GM12878 (cell line): ENCODE measurements around the gene SPATC1L. TPM values are rescaled to one million over a fixed set of nuclear protein-coding genes. Genes with fewer than 3 reads are reported as not detected.

ENCODE experiments used
- CHD2 ChIP-seq: IDR thresholded peaks from 2 replicates; pipeline ENCODE4 v1.6.1; 2011; ENCODE audit warnings: low read depth, low read length, improper control_type of control experiment, borderline replicate concordance
- CREM ChIP-seq: IDR thresholded peaks from 2 replicates; pipeline ENCODE4 v1.6.1; 2014; ENCODE audit warnings: antibody characterized with exemption, low read depth
- DPF2 ChIP-seq: fragments of 450-650 bp; IDR thresholded peaks from 2 replicates; pipeline ENCODE4 v1.6.1; 2017; ENCODE audit warnings: mild to moderate bottlenecking
- HCFC1 ChIP-seq: fragments of 150-350 bp; IDR thresholded peaks from 2 replicates; pipeline ENCODE4 v1.6.1; 2014; ENCODE audit warnings: low read length
- JUND ChIP-seq: IDR thresholded peaks from 2 replicates; pipeline ENCODE4 v1.6.1; 2012; ENCODE audit warnings: low read depth, mild to moderate bottlenecking, low read length, improper control_type of control experiment, moderate library complexity
- POU2F2 ChIP-seq: IDR thresholded peaks from 3 replicates; pipeline ENCODE4 v1.6.1; 2011; ENCODE audit warnings: low read depth, mild to moderate bottlenecking, low read length, borderline replicate concordance
- RAD51 ChIP-seq: fragments of 450-650 bp; IDR thresholded peaks from 2 replicates; pipeline ENCODE4 v1.6.1; 2016; ENCODE audit warnings: moderate library complexity, mild to moderate bottlenecking, inconsistent platforms
- TCF3 ChIP-seq: IDR thresholded peaks from 2 replicates; pipeline ENCODE4 v1.6.1; 2012; ENCODE audit warnings: low read depth, mild to moderate bottlenecking, low read length, borderline replicate concordance; ENCODE audit not compliant: insufficient read depth
- ZNF207 ChIP-seq: fragments of 450-650 bp; IDR thresholded peaks from 2 replicates; pipeline ENCODE4 v1.6.1; 2014; ENCODE audit warnings: antibody characterized with exemption, mild to moderate bottlenecking, borderline replicate concordance
- polyA plus RNA-seq, 11 experiments: library from polyadenylated mRNA; depleted of rRNA in 4 of 11; unstranded in 6 of 11; stranded (reverse) in 5 of 11; fragments of >200 nt; fragmentation: Nextera tagmentation in 4 of 11; fragmentation: Illumina TruSeq in 1 of 11; extraction: Ambion mirVana in 4 of 11; extraction: Trizol in 1 of 11; gene quantifications; 1 replicate in 1 of 11; 2 replicates in 10 of 11; pipeline versions ENCODE4 v1.2.1 to v1.2.3, GENCODE V29; 2011 to 2016; ENCODE audit warnings: inconsistent platforms in 2 of 11, missing spikeins in 2 of 11, low read depth in 1 of 11
- total RNA-seq, 4 experiments: library from RNA; depleted of rRNA in 3 of 4; stranded (reverse); fragments of >200 nt in 3 of 4; fragmentation: Illumina TruSeq in 1 of 4; extraction: Trizol in 1 of 4; gene quantifications; 2 replicates each; pipeline versions ENCODE4 v1.2.1 to v1.2.3, GENCODE V29; 2013 to 2021
- TF ChIP-seq, protein P1 (sequence below): fragments of 150-350 bp; IDR thresholded peaks from 2 replicates; pipeline ENCODE4 v1.6.1; 2016; ENCODE audit warnings: low read depth, low read length
- TF ChIP-seq, protein P2 (sequence below): IDR thresholded peaks from 2 replicates; pipeline ENCODE4 v1.6.1; 2012; ENCODE audit warnings: mild to moderate bottlenecking, low read depth, low read length

The SPATC1L gene
- total and polyA plus RNA-seq, 10 of the 15 experiments (the other 5 are each of a cell fraction or from before 2014, with no cell fraction given), result 1.4 to 16.0 (median 7.0) TPM; not detected in 2

DNA sequence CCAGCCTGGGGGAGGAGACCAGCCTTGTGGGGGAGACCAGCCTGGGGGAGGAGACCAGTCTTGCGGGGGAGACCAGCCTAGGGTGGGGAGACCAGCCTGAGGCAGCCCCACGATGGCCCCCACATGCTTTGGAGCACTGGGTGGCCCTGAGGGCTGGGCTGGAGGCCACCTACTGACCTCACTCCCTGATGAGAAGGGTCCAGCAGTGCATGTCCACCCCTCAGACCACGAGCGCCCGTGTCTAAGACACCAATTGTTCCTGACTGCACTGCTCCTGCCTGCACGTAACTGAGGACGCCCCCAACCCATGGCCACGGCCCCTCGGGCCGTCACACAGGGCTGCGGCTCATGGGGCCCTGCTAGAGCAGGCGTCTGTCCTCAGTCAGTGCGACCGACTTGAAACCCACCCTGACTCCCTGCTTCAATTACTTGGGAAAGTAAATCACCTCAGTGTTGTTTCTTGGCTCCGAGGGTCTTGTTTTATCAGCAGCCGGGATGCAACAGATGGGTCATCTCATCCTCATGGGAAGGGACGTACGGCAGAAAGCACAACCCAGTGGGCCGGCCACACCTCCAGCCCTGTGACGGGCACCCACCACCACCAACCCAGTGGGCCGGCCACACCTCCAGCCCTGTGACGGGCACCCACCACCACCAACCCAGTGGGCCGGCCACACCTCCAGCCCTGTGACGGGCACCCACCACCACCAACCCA is at the start of gene SPATC1L (continued):
- TF ChIP-seq, protein P1, sequence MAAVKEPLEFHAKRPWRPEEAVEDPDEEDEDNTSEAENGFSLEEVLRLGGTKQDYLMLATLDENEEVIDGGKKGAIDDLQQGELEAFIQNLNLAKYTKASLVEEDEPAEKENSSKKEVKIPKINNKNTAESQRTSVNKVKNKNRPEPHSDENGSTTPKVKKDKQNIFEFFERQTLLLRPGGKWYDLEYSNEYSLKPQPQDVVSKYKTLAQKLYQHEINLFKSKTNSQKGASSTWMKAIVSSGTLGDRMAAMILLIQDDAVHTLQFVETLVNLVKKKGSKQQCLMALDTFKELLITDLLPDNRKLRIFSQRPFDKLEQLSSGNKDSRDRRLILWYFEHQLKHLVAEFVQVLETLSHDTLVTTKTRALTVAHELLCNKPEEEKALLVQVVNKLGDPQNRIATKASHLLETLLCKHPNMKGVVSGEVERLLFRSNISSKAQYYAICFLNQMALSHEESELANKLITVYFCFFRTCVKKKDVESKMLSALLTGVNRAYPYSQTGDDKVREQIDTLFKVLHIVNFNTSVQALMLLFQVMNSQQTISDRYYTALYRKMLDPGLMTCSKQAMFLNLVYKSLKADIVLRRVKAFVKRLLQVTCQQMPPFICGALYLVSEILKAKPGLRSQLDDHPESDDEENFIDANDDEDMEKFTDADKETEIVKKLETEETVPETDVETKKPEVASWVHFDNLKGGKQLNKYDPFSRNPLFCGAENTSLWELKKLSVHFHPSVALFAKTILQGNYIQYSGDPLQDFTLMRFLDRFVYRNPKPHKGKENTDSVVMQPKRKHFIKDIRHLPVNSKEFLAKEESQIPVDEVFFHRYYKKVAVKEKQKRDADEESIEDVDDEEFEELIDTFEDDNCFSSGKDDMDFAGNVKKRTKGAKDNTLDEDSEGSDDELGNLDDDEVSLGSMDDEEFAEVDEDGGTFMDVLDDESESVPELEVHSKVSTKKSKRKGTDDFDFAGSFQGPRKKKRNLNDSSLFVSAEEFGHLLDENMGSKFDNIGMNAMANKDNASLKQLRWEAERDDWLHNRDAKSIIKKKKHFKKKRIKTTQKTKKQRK, result peak; percentile 92
- TF ChIP-seq JUND, result no peak
- no peak for TF ChIP-seq RAD51
- TF ChIP-seq CREM, result peak; percentile 10; the same call in 1 of the 2 replicates
- TF ChIP-seq, protein P2, sequence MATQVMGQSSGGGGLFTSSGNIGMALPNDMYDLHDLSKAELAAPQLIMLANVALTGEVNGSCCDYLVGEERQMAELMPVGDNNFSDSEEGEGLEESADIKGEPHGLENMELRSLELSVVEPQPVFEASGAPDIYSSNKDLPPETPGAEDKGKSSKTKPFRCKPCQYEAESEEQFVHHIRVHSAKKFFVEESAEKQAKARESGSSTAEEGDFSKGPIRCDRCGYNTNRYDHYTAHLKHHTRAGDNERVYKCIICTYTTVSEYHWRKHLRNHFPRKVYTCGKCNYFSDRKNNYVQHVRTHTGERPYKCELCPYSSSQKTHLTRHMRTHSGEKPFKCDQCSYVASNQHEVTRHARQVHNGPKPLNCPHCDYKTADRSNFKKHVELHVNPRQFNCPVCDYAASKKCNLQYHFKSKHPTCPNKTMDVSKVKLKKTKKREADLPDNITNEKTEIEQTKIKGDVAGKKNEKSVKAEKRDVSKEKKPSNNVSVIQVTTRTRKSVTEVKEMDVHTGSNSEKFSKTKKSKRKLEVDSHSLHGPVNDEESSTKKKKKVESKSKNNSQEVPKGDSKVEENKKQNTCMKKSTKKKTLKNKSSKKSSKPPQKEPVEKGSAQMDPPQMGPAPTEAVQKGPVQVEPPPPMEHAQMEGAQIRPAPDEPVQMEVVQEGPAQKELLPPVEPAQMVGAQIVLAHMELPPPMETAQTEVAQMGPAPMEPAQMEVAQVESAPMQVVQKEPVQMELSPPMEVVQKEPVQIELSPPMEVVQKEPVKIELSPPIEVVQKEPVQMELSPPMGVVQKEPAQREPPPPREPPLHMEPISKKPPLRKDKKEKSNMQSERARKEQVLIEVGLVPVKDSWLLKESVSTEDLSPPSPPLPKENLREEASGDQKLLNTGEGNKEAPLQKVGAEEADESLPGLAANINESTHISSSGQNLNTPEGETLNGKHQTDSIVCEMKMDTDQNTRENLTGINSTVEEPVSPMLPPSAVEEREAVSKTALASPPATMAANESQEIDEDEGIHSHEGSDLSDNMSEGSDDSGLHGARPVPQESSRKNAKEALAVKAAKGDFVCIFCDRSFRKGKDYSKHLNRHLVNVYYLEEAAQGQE, result no peak
- TF ChIP-seq HCFC1, result no peak
- no peak for TF ChIP-seq ZNF207
- TF ChIP-seq TCF3, result peak; percentile 10; the same call in 1 of the 2 replicates
- 0 out of 2 replicates have a peak, but pooled peaks have one; percentile 40 for TF ChIP-seq DPF2
- peak; percentile 96; the same call in 1 of the 2 replicates for TF ChIP-seq CHD2
- no peak for TF ChIP-seq POU2F2
